GM19099 (cell line): ENCODE data around the gene HOXC6.

Experiments used
- POLR2A ChIP-seq: IDR thresholded peaks from 3 replicates; pipeline ENCODE4 v1.6.1; 2011; ENCODE audit warnings: low read depth; ENCODE audit not compliant: insufficient read length; ENCODE audit errors: extremely low read depth

Gene HOXC6

GRCh38 chr12:54014377-54015017, 13.7 kb upstream of the HOXC6 start:
- TF ChIP-seq POLR2A, result no peak

GRCh38 chr12:54015018-54015931, 13.0 kb upstream of the HOXC6 start:
- no peak for TF ChIP-seq POLR2A

- TF ChIP-seq POLR2A, result no peak
Measured at GRCh38 chr12:54016051-54016450, 12.2 kb upstream of the HOXC6 start.

- TF ChIP-seq POLR2A, result no peak
Measured at GRCh38 chr12:54016478-54016964, 11.7 kb upstream of the HOXC6 start.

GRCh38 chr12:54017027-54017788, 11.0 kb upstream of the HOXC6 start:
- no peak for TF ChIP-seq POLR2A

- TF ChIP-seq POLR2A, result peak; percentile 68
Measured at GRCh38 chr12:54017878-54018467, 10.3 kb upstream of the HOXC6 start.

GRCh38 chr12:54018468-54018984, 9.7 kb upstream of the HOXC6 start:
- no peak for TF ChIP-seq POLR2A

GRCh38 chr12:54019091-54019811, 9.0 kb upstream of the HOXC6 start:
- TF ChIP-seq POLR2A, result no peak

GRCh38 chr12:54019924-54020590, 8.2 kb upstream of the HOXC6 start:
- TF ChIP-seq POLR2A, result no peak

GRCh38 chr12:54020591-54021405, 7.4 kb upstream of the HOXC6 start:
- TF ChIP-seq POLR2A, result no peak

GRCh38 chr12:54021432-54022013, 6.7 kb upstream of the HOXC6 start:
- peak; percentile 17 for TF ChIP-seq POLR2A

GRCh38 chr12:54022960-54023884, 5.0 kb upstream of the HOXC6 start:
- TF ChIP-seq POLR2A, result no peak

- no peak for TF ChIP-seq POLR2A
Measured at GRCh38 chr12:54024127-54024526, 4.1 kb upstream of the HOXC6 start.
